Brain microvascular endothelial cell (primary cell): ENCODE data around the gene MYMX.
"Not testable (repeated sequence)": the region's sequence is repeated elsewhere in the genome, so short reads cannot be mapped to it uniquely, and the experiment has no call there.

Experiments used
- DNase-seq: peaks from one replicate; pipeline ENCODE4 v3.0.0-alpha.2; 2020
- H3K27ac ChIP-seq: fragments of 250-450 bp; sonication (Bioruptor Pico); 2 replicates; pipeline ENCODE4 v1.5.1; 2020; ENCODE audit warnings: mild to moderate bottlenecking, moderate library complexity
- H3K27me3 ChIP-seq: fragments of 250-450 bp; sonication (Bioruptor Pico); replicated peaks from 2 replicates; pipeline ENCODE4 v1.5.1; 2020; ENCODE audit warnings: mild to moderate bottlenecking
- H3K36me3 ChIP-seq: fragments of 250-450 bp; sonication (Bioruptor Pico); replicated peaks from 2 replicates; pipeline ENCODE4 v1.5.1; 2020; ENCODE audit warnings: mild to moderate bottlenecking
- H3K4me3 ChIP-seq: 2 replicates; pipeline ENCODE4 v1.5.1; 2011; ENCODE audit warnings: low read depth, mild to moderate bottlenecking, control low read depth, low read length, moderate library complexity
- in situ Hi-C: cut with HindIII; loops from 2 replicates; pipeline ENCODE4 v1.10.0; 2017; ENCODE audit warnings: low sequenced_read_pairs, low pct_ligation_motif_present
- TF ChIP-seq, protein P1 (sequence below): IDR thresholded peaks from 2 replicates; pipeline ENCODE4 v1.5.1; 2011; ENCODE audit warnings: low read depth, mild to moderate bottlenecking, moderate library complexity, low read length, control low read depth, inconsistent platforms; ENCODE audit errors: missing control alignments

MYMX gene

DNA sequence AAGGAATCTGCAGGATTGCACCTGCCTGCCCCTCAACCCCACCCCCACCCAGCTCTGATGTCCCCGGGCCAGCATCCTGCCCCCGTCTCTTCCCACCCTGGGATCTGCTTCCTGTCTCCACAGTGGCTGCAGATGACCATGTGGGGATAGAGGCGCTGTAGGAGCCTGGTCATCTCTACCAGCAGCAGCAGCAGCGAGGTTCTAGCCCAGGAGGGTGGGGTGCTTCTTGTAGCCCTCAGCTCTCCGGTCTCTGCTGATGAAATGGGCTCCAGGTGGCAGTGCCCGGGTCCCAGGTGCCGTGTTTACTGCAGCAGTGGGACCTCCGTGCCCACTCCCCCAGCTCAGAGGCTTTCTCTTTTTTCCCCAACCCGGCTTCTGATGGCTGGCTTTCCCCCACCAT, 32.9 kb upstream of the MYMX start:
- no peak overlapping the region for H3K4me3 ChIP-seq
- H3K27me3 ChIP-seq, result no peaks in the 10 kb centered on the region
- in situ Hi-C loops, result no loop called here
- no peaks in the 10 kb centered on the region for H3K36me3 ChIP-seq
- TF ChIP-seq, protein P1, sequence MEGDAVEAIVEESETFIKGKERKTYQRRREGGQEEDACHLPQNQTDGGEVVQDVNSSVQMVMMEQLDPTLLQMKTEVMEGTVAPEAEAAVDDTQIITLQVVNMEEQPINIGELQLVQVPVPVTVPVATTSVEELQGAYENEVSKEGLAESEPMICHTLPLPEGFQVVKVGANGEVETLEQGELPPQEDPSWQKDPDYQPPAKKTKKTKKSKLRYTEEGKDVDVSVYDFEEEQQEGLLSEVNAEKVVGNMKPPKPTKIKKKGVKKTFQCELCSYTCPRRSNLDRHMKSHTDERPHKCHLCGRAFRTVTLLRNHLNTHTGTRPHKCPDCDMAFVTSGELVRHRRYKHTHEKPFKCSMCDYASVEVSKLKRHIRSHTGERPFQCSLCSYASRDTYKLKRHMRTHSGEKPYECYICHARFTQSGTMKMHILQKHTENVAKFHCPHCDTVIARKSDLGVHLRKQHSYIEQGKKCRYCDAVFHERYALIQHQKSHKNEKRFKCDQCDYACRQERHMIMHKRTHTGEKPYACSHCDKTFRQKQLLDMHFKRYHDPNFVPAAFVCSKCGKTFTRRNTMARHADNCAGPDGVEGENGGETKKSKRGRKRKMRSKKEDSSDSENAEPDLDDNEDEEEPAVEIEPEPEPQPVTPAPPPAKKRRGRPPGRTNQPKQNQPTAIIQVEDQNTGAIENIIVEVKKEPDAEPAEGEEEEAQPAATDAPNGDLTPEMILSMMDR, result no peak
- no peak overlapping the region for H3K27ac ChIP-seq
- DNase-seq, result no peak

DNA sequence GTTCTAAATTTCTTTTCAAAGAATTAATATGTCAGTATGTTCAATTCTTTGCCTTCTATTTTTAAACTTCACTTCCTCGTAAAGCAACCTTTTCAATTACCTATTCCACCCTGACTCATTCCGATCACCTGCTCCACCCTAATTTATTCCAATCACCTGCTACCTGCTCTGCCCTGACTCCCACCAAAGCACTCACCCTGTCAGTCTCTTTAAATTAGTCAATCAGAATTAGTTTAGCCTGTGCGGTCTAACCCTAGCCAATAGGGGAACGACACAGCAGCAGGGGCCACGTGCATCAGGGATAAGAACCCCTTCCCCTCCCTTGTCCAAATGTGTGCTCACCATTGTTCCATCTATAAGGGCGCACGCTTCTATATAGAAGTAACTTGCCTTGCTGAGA, 31.4 kb upstream of the MYMX start:
- DNase-seq, H3K4me3 ChIP-seq, H3K36me3 ChIP-seq, H3K27me3 ChIP-seq, H3K27ac ChIP-seq, in situ Hi-C loops: not testable (repeated sequence)

DNA sequence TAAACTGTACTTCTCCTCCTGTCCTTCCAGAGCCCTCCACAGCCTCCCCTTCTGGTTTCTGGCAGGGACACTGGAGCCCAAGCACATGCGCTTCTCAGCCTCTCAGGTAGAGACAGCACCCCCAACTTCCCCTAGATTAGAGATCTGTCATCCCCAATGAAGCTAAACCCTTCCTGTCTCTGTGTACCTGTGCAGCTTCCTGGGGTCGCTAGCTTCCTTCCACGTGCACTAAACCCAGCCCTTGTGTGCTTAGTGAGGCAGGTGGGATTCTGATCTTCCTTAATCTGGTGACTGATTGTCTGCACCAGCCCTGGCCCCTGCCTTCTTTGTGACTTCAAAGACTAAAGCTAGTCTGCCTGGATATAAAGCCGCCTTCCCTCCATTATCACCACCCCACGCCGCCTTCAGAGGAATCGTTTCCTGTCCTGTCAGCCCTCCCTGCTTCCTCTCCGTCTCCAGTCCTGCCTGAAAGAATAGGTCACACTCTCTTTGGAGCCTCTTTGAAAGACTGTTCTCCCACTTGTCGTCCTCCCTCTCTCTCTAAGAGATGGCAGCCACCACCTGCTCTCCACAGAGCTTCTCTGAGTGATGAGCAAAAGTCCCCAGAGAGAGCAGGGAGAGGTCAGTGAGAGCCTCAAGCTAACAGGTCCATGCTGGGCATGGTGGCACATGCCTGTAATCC, 30.6 kb upstream of the MYMX start:
- H3K4me3 ChIP-seq, result no peak overlapping the region
- no peak for DNase-seq
- in situ Hi-C loops, result no loop called here
- TF ChIP-seq, protein P1, result no peak
- no peak overlapping the region for H3K27ac ChIP-seq
- no peaks in the 10 kb centered on the region for H3K36me3 ChIP-seq
- H3K27me3 ChIP-seq, result no peaks in the 10 kb centered on the region

DNA sequence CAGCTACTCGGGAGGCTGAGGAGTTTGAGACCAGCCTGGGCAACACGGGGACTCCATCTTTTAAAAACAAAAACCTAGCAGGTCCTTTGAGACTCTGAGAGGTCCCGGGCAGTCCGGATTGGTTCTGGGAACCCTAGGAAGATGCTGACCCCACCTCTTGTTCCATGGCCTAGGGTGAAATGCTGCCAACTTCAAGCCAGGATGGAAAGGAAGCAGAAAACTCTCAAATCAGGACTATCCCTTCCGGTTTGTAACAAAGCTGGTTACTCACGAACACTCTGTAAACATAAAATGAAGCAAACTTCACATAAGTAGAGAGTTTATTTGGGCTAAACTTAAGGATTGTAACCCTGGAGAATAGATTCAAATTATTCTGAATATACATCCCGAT, 30.1 kb upstream of the MYMX start:
- H3K4me3 ChIP-seq, result no peak overlapping the region
- DNase-seq, result no peak
- in situ Hi-C loops, result no loop called here
- TF ChIP-seq, protein P1, result no peak
- H3K27me3 ChIP-seq, result no peaks in the 10 kb centered on the region
- no peak overlapping the region for H3K27ac ChIP-seq
- H3K36me3 ChIP-seq, result no peaks in the 10 kb centered on the region

DNA sequence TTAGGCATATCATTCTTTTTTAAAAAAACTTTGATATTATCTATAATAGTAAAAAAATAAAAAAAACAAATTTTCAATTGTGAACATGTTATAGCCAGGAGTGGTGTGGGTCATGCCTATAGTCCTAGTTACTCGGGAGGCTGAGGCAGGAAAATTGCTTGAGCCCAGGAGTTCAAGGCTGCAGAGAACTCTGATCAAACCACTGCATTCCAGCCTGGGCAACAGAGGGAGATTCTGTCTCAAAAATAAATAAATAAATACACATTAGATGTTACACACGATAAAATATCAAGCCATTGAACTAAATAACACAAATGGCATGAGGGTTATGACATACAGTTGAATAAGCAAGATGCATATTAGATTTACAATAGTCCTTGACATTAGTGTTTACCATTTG, 27.9 kb upstream of the MYMX start:
- H3K36me3 ChIP-seq, result no peaks in the 10 kb centered on the region
- H3K27ac ChIP-seq, result no peak overlapping the region
- TF ChIP-seq, protein P1, result no peak
- DNase-seq, result no peak
- H3K4me3 ChIP-seq, result no peak overlapping the region
- in situ Hi-C loops, result no loop called here
- no peaks in the 10 kb centered on the region for H3K27me3 ChIP-seq

DNA sequence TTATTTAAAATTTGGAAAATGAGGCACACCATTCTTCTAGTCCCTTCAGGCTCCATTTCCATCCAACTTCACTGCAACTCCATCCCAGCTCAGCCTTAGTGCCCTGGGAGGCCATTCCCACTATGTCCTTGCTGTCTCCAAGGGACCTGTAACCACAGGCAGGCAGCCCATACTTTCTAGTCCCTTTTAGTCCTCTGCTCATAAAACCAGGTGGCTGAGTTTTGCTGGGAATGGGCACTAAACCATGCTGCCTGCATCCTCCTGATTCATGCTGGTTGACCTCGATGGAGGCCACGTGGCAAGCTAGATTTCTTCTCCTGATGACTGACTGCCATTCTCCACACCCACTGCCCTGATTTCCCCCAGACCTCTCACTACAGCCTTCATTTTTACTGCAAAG, 27.5 kb upstream of the MYMX start:
- Histone ChIP-seq H3K36me3 (no peaks in the 10 kb centered on the region), H3K27ac (no peak overlapping the region), H3K27me3 (no peaks in the 10 kb centered on the region), H3K4me3 (no peak overlapping the region)
- DNase-seq, result no peak
- TF ChIP-seq, protein P1, result no peak
- in situ Hi-C loops, result no loop called here
